Measurements from ENCODE around the gene HAVCR1.
"Not testable (repeated sequence)": the region's sequence is repeated elsewhere in the genome, so short reads cannot be mapped to it uniquely, and the experiment has no call there.

Gene HAVCR1

DNA sequence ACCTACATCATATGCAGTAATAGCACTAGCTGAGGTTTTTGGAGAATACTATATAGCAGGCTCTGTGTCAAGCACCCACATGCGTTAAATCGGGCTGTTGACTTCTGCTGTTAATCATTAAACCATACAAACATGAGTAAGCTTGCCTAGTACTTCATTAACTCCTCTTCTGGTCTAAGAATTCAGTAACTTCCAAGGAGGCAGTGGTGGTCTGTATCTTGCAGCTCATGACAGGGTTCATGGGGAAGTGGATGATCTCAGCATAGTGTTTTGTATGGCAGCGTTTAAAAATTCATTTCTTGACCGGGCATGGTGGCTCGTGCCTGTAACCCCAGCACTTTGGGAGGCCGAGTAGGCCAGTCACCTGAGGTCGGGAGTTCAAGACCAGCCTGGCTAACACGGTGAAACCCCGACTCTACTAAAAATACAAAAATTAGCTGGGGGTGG, at the start of gene HAVCR1:
TSS of gene HAVCR1 (minus strand) at position 24 of the 447 bp plus-strand sequence. CDS start 1,173 bp downstream, outside the sequence.
- no peak for DNase-seq

- DNase-seq, result no peak
These were observed 48.6 kb upstream of the HAVCR1 start for GRCh38 chr5:157107508-157107907.

DNA sequence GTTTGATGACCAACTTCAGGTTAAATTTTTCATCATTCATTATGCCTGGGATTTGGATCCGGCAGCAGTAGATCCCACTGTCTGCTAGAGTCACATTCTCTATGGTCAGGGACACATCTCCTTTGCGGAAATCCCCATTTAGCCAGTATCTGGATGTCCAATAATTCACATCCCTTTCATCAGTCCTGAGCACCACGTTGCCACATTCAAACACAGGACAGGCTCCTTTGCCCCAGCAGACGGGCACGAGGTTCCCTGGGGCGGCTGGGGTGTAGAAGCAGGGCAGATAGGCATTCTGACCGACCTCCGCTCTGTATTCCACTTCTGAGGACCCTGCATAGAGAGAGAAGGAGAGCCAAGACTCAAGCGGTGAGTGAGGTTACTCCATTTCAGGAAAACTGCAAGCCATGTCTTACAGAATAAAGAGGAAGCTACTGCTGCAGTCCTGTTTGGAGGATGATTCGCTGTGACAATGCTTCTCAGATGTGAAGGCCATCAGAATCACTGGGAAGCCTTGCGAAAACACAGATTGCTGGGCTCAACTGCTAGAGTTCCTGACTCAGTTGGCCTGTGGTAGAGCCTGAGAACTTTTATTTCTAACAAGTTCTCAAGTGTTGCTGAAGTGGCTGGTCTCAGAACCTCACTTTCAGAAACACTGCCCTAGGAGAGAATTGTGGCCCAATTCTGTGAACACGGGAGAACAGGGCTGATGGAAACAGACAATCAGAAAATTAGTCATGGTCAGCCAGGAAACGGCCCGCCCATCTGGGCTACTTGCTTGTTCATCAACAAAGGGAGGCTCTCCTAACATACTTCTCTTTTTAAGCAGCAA, 47.9 kb upstream of the HAVCR1 start:
- no peak for DNase-seq

DNA sequence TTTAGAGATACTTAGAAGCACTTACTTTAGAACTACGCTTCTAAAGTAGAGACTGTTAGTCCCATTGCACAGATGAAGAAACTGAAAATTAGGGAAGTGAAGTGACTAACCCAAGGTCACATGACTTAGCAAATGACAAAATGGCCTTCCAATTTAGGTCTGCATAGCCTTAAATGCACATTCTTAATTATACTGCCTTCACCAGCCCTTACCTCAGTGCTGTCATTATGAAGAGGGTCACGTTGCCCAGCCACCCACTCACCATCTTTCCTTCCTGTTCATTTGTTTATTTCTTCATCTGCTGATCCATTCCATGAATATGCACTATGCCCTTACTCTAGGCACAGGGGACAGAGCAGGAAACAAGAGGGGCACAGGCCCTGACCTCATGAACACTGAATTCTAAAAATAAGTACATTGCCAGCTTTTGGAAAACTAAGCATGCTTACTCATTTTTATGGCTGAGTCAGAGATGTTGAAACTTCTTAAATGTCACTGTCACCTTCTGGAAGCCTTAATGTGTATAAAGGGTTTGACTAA, 41.3 kb upstream of the HAVCR1 start:
- DNase-seq, result no peak

DNA sequence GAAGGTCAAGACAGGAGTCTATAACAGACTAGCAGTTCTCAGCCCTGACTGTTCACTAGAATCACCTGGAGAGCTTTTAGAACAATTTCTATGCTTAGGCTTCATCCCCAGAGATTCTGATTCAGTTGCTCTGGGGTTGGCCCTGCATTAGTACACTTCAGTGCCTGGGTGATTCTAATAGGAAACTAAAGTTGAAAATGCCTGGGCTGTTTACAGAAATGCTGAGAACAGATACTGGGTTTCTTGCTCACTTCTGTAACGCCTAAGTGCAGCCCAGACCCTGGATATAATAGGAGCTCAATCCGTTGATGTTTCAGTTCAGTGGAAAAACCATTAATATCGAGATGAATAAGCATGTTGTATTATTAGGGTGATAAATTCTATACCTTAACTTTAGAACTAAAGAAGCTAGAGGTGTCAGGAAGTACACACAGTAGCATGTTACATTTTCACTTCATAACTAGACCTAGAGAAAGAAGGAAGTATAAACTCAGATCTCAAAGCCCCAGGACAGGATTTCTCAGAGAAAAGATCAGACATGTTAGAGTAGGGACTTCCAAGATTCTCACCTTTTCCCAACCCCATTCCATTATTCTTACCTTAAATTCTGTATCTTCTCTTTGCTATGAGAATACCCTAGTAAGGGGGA, 29.6 kb upstream of the HAVCR1 start:
- no peak for DNase-seq

DNA sequence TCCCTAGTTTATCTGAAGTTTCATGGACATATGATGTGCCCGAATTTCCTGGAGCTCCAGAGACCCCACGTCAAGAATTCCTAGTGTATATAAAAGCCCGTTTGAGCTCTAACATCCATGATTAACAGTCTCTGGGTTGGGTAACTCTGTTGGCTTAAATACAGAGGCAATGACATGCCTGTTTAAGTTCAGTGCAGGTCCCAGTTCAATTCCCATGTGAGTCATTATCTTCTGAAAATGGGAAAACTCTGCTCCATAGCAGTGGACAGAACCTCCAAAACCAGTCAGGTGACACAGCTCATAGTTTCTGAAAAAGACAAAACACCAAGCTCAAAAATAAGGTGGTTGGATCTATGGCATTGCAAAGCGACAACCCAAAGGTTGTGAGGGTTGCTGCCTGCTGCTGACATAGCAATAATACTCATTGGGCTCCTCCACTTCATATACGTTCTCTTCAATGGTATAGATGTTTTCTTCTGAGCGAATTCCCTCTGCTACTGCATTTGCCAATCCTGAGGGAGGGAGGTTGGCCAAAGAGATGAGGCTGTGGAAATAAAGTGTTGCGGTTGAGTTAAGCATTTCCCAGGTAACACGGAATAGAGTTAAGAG, 27.9 kb upstream of the HAVCR1 start:
- DNase-seq, result no peak

- DNase-seq, result no peak
These were observed 27.0 kb upstream of the HAVCR1 start for GRCh38 chr5:157085930-157086329.

DNA sequence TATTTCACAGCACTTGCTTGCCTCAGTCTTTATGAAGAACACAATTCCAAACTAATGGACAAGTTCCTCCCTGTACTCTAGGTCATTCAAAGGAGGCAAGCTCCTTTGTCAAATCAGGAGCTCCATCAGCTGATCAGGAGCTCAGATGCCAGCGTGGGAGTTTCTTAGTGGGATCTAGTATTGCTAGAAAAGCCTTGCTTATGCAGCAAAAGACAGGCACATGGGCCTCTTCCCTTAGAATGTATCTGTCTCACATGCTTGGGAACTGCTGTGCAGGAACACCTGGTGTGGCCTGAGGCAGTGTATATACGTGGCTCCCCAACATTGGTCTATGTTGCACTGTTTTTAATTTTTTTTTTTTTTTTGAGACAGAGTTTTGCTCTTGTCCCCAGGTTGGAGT, 21.4 kb upstream of the HAVCR1 start:
- DNase-seq, result no peak

DNA sequence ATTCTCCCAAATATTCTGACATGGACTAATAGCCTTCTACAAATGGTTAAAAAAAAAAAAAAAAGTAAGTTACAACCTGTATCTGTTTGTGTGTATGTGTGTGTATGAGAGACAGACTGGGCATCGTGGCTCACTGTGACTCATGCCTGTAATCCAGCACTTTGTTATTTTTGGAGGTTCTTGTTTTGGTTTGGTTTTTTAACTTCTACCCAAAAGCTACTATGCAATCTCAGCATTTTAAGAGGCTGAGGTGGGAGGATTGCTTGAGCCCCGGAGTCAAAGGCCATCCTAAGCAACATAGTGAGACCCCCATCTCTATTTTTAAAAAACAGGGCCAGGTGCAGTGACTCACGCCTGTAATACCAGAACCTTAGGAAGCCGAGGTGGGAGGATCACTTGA, 17.6 kb upstream of the HAVCR1 start:
- no peak for DNase-seq

DNA sequence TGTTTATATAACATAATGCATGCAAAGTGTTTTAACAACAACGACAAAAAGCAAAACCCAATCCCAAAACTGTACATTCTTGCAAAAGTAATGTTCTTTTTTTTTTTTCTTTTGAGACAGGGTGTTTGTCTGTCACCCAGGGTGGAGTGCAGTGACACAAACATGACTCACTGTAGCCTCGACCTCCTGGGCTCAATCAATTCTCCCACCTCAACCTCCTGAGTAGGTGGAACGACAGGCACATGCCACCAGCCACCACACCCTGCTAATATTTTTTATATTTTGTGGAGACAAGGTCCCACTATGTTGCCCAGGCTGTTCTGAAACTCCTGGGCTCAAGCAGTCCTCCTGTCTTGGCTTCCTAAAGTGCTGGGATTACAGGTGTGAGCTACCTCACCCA, 13.6 kb upstream of the HAVCR1 start:
- no peak for DNase-seq

DNA sequence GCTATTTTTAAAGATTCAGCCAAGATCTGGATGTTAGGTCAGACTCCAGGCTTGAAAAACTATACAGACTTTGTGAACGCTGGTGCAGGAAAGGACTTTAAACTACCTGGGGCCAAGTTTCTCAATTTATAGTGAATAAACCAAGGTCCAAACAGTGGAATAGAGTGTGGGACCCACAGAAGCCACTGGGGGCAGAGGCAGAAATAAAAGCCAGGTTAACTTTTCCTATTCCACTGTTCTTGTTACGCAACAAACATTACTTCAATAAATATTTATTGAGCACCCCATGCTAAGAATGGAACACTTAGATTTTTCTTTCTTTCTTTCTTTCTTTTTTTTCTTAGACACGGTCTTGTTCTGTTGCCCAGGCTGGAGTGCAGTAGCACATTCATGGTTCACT, 11.0 kb upstream of the HAVCR1 start:
- DNase-seq, result no peak

- DNase-seq, result no peak
These were observed 9.9 kb upstream of the HAVCR1 start for GRCh38 chr5:157068785-157069184.

- DNase-seq, result no peak
These were observed 9.4 kb upstream of the HAVCR1 start for GRCh38 chr5:157068339-157068738.

GRCh38 chr5:157067005-157067404, 8.1 kb upstream of the HAVCR1 start:
- no peak for DNase-seq

- DNase-seq, result no peak
These were observed 7.2 kb upstream of the HAVCR1 start for GRCh38 chr5:157066080-157066479.

- DNase-seq, result no peak
These were observed 5.0 kb upstream of the HAVCR1 start for GRCh38 chr5:157063776-157064430.

GRCh38 chr5:157059891-157060290, 975 bp upstream of the HAVCR1 start:
- DNase-seq, result no peak

GRCh38 chr5:157057459-157058370, 1.2 kb downstream of the HAVCR1 start:
- no peak for DNase-seq

- not testable (repeated sequence) for DNase-seq
These were observed 2.1 kb downstream of the HAVCR1 start for GRCh38 chr5:157056848-157057247.

- DNase-seq, result no peak
These were observed 7.2 kb downstream of the HAVCR1 start for GRCh38 chr5:157051604-157052245.

DNA sequence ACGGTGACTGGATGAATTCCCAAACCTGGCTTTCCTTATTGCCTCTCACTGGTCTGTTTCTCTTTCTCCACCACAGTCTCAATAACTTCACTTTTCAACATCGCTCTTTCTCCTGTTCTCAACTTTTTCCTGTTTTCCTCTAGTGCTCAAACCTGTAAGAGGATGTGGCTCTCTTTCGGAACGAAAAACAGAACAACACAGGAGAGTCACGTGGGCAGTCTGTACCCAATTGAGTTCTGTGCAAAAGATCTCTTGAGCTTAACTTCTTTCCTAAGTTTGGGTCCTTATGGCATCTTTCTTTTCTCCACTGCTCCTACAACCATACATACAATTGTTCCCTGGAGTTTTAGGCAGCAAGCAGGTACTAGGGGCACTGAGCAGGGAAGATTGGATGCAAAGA, 8.9 kb downstream of the HAVCR1 start:
- DNase-seq, result no peak

DNA sequence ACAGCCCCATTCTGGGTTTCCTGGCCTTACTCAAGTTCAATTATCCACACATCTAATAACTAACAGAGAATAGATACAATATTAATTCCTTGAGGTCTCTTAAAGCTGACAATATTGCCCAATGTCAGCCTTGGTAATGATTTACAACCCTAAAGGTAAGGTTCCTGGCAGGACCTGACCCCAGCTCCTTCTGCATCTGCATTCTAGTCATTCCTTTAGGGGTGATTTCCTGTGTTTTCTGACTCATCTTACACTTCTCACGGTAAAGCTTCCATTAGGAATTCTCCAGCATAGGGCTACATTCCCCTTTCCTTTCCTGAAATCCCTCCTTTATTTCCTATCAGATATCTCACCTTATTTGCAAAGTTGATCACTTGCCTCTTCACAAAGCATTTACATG, 9.3 kb downstream of the HAVCR1 start:
- no peak for DNase-seq
